H1 (cell line): ENCODE data around the gene OS9. TPM values are rescaled to one million over a fixed set of nuclear protein-coding genes. Genes with fewer than 3 reads are reported as not detected.
"Not testable (repeated sequence)": the region's sequence is repeated elsewhere in the genome, so short reads cannot be mapped to it uniquely, and the experiment has no call there.

Experiments used
- CTCF ChIA-PET: fragments of 300-600 bp; sonication (Branson Sonifier 250); formaldehyde crosslinking; loops from one replicate; lab custom pipeline; 2021; ENCODE audit not compliant: partially characterized antibody; lab: Charles Lee
- POLR2A ChIA-PET: fragments of 300-600 bp; sonication (Branson Sonifier 250); formaldehyde crosslinking; loops from one replicate; lab custom pipeline; 2021; ENCODE audit warnings: inconsistent platforms; ENCODE audit not compliant: partially characterized antibody; lab: Charles Lee
- DNase-seq, 2 experiments: peaks; one replicate each; pipeline versions ENCODE4 v3.0.0 to v3.0.0-alpha.2; 2010 to 2022; ENCODE audit warnings: low spot score in 2 of 2, low read depth in 1 of 2, mixed read lengths in 1 of 2
- FAIRE-seq: peaks from 2 replicates; lab custom pipeline; 2011; peaks lifted over from hg19 to GRCh38; lab: Jason Lieb, UNC
- H2AFZ ChIP-seq: 2 replicates; pipeline ENCODE4 v1.8.1; 2012; ENCODE audit warnings: low read length, inconsistent platforms
- H2AK5ac ChIP-seq: 2 replicates; pipeline ENCODE4 v1.6.1; 2013; ENCODE audit warnings: low read depth, low read length
- H2BK120ac ChIP-seq: replicated peaks from 2 replicates; pipeline ENCODE3; 2013; ENCODE audit warnings: low read depth, low read length, inconsistent platforms
- H2BK12ac ChIP-seq: 2 replicates; pipeline ENCODE4 v1.6.1; 2013; ENCODE audit warnings: low read depth, low read length
- H2BK15ac ChIP-seq: 2 replicates; pipeline ENCODE4 v1.6.1; 2013; ENCODE audit warnings: low read length
- H2BK20ac ChIP-seq: 2 replicates; pipeline ENCODE4 v1.6.1; 2013; ENCODE audit warnings: low read length
- H2BK5ac ChIP-seq: 2 replicates; pipeline ENCODE4 v1.6.1; 2013; ENCODE audit warnings: low read depth, low read length
- H3K14ac ChIP-seq: 2 replicates; pipeline ENCODE4 v1.6.1; 2013; ENCODE audit warnings: inconsistent platforms; ENCODE audit not compliant: insufficient read length
- H3K18ac ChIP-seq: 2 replicates; pipeline ENCODE4 v1.6.1; 2013; ENCODE audit warnings: low read length; ENCODE audit errors: extremely low read depth
- H3K23ac ChIP-seq: 2 replicates; pipeline ENCODE4 v1.6.1; 2013; ENCODE audit warnings: inconsistent platforms; ENCODE audit not compliant: insufficient read length
- H3K23me2 ChIP-seq: 2 replicates; pipeline ENCODE4 v1.6.1; 2013; ENCODE audit warnings: low read depth, low read length
- H3K27ac ChIP-seq: 2 replicates; pipeline ENCODE4 v1.6.1; 2011; ENCODE audit warnings: low read depth, low read length, inconsistent platforms
- H3K27me3 ChIP-seq, 4 experiments: replicated peaks in 1 of 4; 1 replicate in 1 of 4; 2 replicates in 3 of 4; pipeline versions ENCODE4 v1.6.1 to v1.8.1; 2011 to 2013; ENCODE audit warnings: low read length in 3 of 4, mild to moderate bottlenecking in 3 of 4, inconsistent platforms in 2 of 4, mixed read lengths in 2 of 4, moderate library complexity in 1 of 4; ENCODE audit not compliant: control insufficient read depth in 3 of 4, insufficient read depth in 3 of 4; ENCODE audit errors: extremely low read depth in 1 of 4
- H3K36me3 ChIP-seq, 4 experiments: 2 replicates each; pipeline versions ENCODE4 v1.6.1 to v1.8.1; 2011 to 2013; ENCODE audit warnings: mild to moderate bottlenecking in 4 of 4, low read length in 3 of 4, moderate library complexity in 2 of 4, control low read depth in 1 of 4, inconsistent platforms in 1 of 4; ENCODE audit not compliant: insufficient read depth in 4 of 4, control insufficient read depth in 2 of 4
- H3K4ac ChIP-seq: replicated peaks from 2 replicates; pipeline ENCODE3; 2013; ENCODE audit warnings: low read length, low read depth, mixed read lengths, inconsistent platforms; ENCODE audit not compliant: insufficient read length
- H3K4me1 ChIP-seq, 4 experiments: replicated peaks in 1 of 4; 1 replicate in 1 of 4; 2 replicates in 3 of 4; pipeline versions ENCODE4 v1.6.1 to v1.8.1; 2011 to 2013; ENCODE audit warnings: low read length in 3 of 4, inconsistent platforms in 2 of 4, mixed read lengths in 1 of 4; ENCODE audit not compliant: insufficient read depth in 4 of 4, control insufficient read depth in 3 of 4
- H3K4me2 ChIP-seq, 2 experiments: 2 replicates each; pipeline versions ENCODE4 v1.6.1 to v1.8.1; 2011 to 2013; ENCODE audit warnings: low read depth in 2 of 2, low read length in 2 of 2, control low read depth in 1 of 2, inconsistent platforms in 1 of 2, mild to moderate bottlenecking in 1 of 2; ENCODE audit not compliant: insufficient read depth in 1 of 2
- H3K4me3 ChIP-seq, 4 experiments: fragments of 200-600, 300-600 bp in 1 of 4; sonication (generic), shearing (Covaris generic), sonication (Bioruptor Twin) in 1 of 4; 2 replicates each; pipeline versions ENCODE4 v1.5.1 to v1.8.1; 2011 to 2016; ENCODE audit warnings: low read length in 4 of 4, low read depth in 3 of 4, control low read depth in 2 of 4, inconsistent platforms in 2 of 4, mild to moderate bottlenecking in 2 of 4, mixed read lengths in 1 of 4, moderate library complexity in 1 of 4; ENCODE audit not compliant: insufficient read depth in 2 of 4; ENCODE audit errors: extremely low read depth in 1 of 4
- H3K56ac ChIP-seq: replicated peaks from 2 replicates; pipeline ENCODE3; 2013; ENCODE audit warnings: low read depth, mild to moderate bottlenecking, mixed read lengths, low read length, inconsistent platforms; ENCODE audit not compliant: insufficient read length
- H3K79me1 ChIP-seq: 2 replicates; pipeline ENCODE4 v1.6.1; 2013; ENCODE audit warnings: low read depth, low read length, control low read depth
- H3K79me2 ChIP-seq, 2 experiments: 2 replicates each; pipeline versions ENCODE4 v1.6.1 to v1.8.1; 2012 to 2013; ENCODE audit warnings: low read length in 2 of 2, mild to moderate bottlenecking in 2 of 2, inconsistent platforms in 1 of 2; ENCODE audit not compliant: insufficient read depth in 2 of 2, control insufficient read depth in 1 of 2
- H3K9ac ChIP-seq, 4 experiments: replicated peaks in 1 of 4; 1 replicate in 1 of 4; 2 replicates in 3 of 4; pipeline versions ENCODE4 v1.6.1 to v1.8.1; 2011 to 2013; ENCODE audit warnings: low read depth in 3 of 4, low read length in 3 of 4, control low read depth in 2 of 4, mild to moderate bottlenecking in 2 of 4, moderate library complexity in 2 of 4, inconsistent platforms in 1 of 4; ENCODE audit errors: extremely low read depth in 1 of 4
- H3K9me3 ChIP-seq, 2 experiments: 2 replicates each; pipeline versions ENCODE4 v1.6.1 to v1.8.1; 2012 to 2013; ENCODE audit warnings: mild to moderate bottlenecking in 2 of 2, moderate library complexity in 2 of 2, control low read depth in 1 of 2, inconsistent platforms in 1 of 2, low read depth in 1 of 2, low read length in 1 of 2, mixed read lengths in 1 of 2; ENCODE audit not compliant: insufficient read depth in 2 of 2
- H4K20me1 ChIP-seq, 2 experiments: replicated peaks in 1 of 2; 2 replicates each; pipeline versions ENCODE3 to v1.8.1; 2011 to 2013; ENCODE audit warnings: inconsistent platforms in 2 of 2, low read length in 2 of 2, mild to moderate bottlenecking in 1 of 2; ENCODE audit not compliant: insufficient read depth in 2 of 2, control insufficient read depth in 1 of 2
- H4K5ac ChIP-seq: 2 replicates; pipeline ENCODE4 v1.6.1; 2013; ENCODE audit warnings: low read length, low read depth, mixed read lengths, inconsistent platforms; ENCODE audit not compliant: insufficient read length
- H4K8ac ChIP-seq: 2 replicates; pipeline ENCODE4 v1.8.0; 2013; ENCODE audit warnings: mild to moderate bottlenecking, moderate library complexity, low read length, inconsistent platforms; ENCODE audit not compliant: insufficient read depth; ENCODE audit errors: extremely low read depth
- H4K91ac ChIP-seq: replicated peaks from 2 replicates; pipeline ENCODE3; 2013; ENCODE audit warnings: low read length, mixed read lengths, inconsistent platforms; ENCODE audit not compliant: insufficient read length
- WGBS, 2 experiments: shearing (Covaris generic) in 1 of 2; methylation state at CpG; one replicate each; pipeline versions ENCODE4 v1.1.6 to v1.1.7; 2013 to 2015; ENCODE audit warnings: low lambda C conversion rate in 2 of 2, mixed read lengths in 2 of 2, inconsistent platforms in 1 of 2, low coverage in 1 of 2, missing lambda C conversion rate in 1 of 2; ENCODE audit not compliant: insufficient replicate concordance in 2 of 2, insufficient coverage in 1 of 2, insufficient read length in 1 of 2; ENCODE audit errors: extremely low coverage in 1 of 2, missing lambda C conversion rate in 1 of 2; 5-methylcytosine and 5-hydroxymethylcytosine counted together
- polyA plus RNA-seq, 7 experiments: library from polyadenylated mRNA; depleted of rRNA in 3 of 7; stranded (reverse) in 5 of 7; unstranded in 2 of 7; fragments of >200 nt in 5 of 7; fragments of 200-250 nt in 2 of 7; gene quantifications; 1 replicate in 5 of 7; 2 replicates in 1 of 7; 4 replicates in 1 of 7; pipeline versions ENCODE4 v1.2.1 to v1.2.3, GENCODE V29; 2011 to 2013; ENCODE audit warnings: missing spikeins in 2 of 7, mixed read lengths in 2 of 7
- total RNA-seq: library from RNA; stranded (reverse); fragmentation: NEBNext Ultra II Directional; extraction: Animal tissue kit (Norgen Biotek cat#: 25700); gene quantifications from 2 replicates; pipeline ENCODE4 v1.2.1, GENCODE V29; 2021

The OS9 gene
- total and polyA plus RNA-seq, 2 of the 8 experiments (the other 6 are each of a cell fraction or from before 2014, with no cell fraction given) = 71.0 to 108 TPM

DNA sequence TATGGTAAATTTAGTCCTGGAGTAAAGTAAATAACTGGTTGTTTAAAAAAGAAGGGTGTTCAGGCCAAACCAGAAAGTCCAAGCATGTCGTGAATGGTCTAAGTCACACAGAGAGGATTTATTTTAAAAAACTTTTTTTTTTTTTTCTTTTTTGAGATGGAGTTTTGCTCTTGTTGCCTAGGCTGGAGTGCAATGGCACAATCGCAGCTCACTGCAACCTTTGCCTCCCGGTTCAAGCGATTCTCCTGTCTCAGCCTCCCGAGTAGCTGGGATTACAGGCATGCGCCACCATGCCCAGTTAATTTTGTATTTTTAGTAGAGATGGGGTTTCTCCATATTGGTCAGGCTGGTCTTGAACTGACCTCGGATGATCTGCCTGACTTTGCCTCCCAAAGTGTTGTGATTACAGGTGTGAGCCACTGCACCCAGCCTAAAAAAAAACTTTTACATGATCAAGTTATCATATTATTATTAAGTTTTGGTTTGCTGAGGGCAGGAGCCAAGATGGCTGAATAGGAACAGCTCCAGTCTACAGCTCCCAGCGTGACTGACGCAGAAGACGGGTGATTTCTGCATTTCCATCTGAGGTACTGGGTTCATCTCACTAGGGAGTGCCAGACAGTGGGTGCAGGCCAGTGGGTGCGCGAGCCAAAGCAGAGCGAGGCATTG lies 47.8 kb upstream of the OS9 start:
- not testable (repeated sequence) for DNase-seq

More for the DNA sequence above, 47.8 kb upstream of the OS9 start:
- H3K23me2 ChIP-seq, H3K14ac ChIP-seq, H2BK15ac ChIP-seq, H3K23ac ChIP-seq, H3K79me2 ChIP-seq, H3K4ac ChIP-seq, H4K5ac ChIP-seq, H3K27ac ChIP-seq, H4K20me1 ChIP-seq, H3K56ac ChIP-seq, H2BK120ac ChIP-seq, H2BK12ac ChIP-seq, H3K4me1 ChIP-seq, H3K27me3 ChIP-seq, H2AFZ ChIP-seq, H3K79me1 ChIP-seq, H3K4me2 ChIP-seq, POLR2A ChIA-PET, FAIRE-seq, H2BK5ac ChIP-seq, H4K8ac ChIP-seq, H3K36me3 ChIP-seq, H3K4me3 ChIP-seq, H3K9ac ChIP-seq, H4K91ac ChIP-seq, H2AK5ac ChIP-seq, H3K18ac ChIP-seq, H2BK20ac ChIP-seq: not testable (repeated sequence)
- CTCF ChIA-PET = interaction anchor here (0.6 to 0.7 kb wide), 2 partner anchors 37 to 47 kb away, joined by 3 read pairs; no protein-coding TSS in a partner anchor
- peaks cover 14 to 20% of the 10 kb centered on the region in 2 experiments; a peak in 3 of 4 replicates for H3K9me3 ChIP-seq
- 60% methylated on average over 13 of the region's 13 CpGs; no CpG with 5 or more reads in 1 of the 2 experiments for WGBS, 2 experiments
